RWPE2 (cell line): ENCODE data around the gene FAM20C.

Source experiments
- ATAC-seq: fragments of 200-7000 bp; cut with Tn5 transposase; 3 replicates; pipeline ENCODE4 v1.9.1; 2021; ENCODE audit warnings: low read depth
- DNase-seq: peaks from one replicate; pipeline ENCODE4 v3.0.0-alpha.2; 2020; ENCODE audit warnings: low spot score
- H3K27ac ChIP-seq: fragments of 450-650 bp; 2 replicates; pipeline ENCODE4 v1.5.1; 2017; ENCODE audit warnings: mild to moderate bottlenecking; ENCODE audit not compliant: poor library complexity, severe bottlenecking
- H3K27me3 ChIP-seq: fragments of 250-450 bp; sonication (Bioruptor Pico); 2 replicates; pipeline ENCODE4 v1.5.1; 2021; ENCODE audit warnings: mild to moderate bottlenecking, moderate library complexity; ENCODE audit not compliant: insufficient read depth, poor library complexity, severe bottlenecking
- H3K36me3 ChIP-seq: fragments of 250-450 bp; sonication (Bioruptor Pico); 2 replicates; pipeline ENCODE4 v1.5.1; 2020; ENCODE audit warnings: low read depth, mild to moderate bottlenecking, moderate library complexity
- H3K4me1 ChIP-seq: fragments of 250-450 bp; sonication (Bioruptor Pico); 2 replicates; pipeline ENCODE4 v1.5.1; 2021; ENCODE audit warnings: mild to moderate bottlenecking, moderate library complexity; ENCODE audit not compliant: insufficient read depth, poor library complexity, severe bottlenecking
- H3K4me3 ChIP-seq: fragments of 250-450 bp; sonication (Bioruptor Pico); 2 replicates; pipeline ENCODE4 v1.5.1; 2021; ENCODE audit warnings: mild to moderate bottlenecking, moderate library complexity; ENCODE audit not compliant: severe bottlenecking
- H3K9me3 ChIP-seq: fragments of 250-450 bp; sonication (Bioruptor Pico); 2 replicates; pipeline ENCODE4 v1.5.1; 2021; ENCODE audit warnings: mild to moderate bottlenecking, moderate library complexity; ENCODE audit not compliant: severe bottlenecking
- CTCF ChIP-seq: fragments of 450-650 bp; IDR thresholded peaks from one replicate; pipeline ENCODE4 v1.5.1; 2017; ENCODE audit warnings: mild to moderate bottlenecking, moderate library complexity; ENCODE audit not compliant: poor library complexity, severe bottlenecking

FAM20C gene

GRCh38 chr7:229184-229964 lies 37.0 kb downstream of the FAM20C start:
- peaks cover 18% of the 10 kb centered on the region for H3K4me1 ChIP-seq
- ATAC-seq (no peak), DNase-seq (no peak)
- H3K4me3 ChIP-seq, result no peak overlapping the region
- no peaks in the 10 kb centered on the region for H3K9me3 ChIP-seq
- TF ChIP-seq CTCF, result no peak
- no peak overlapping the region for H3K27ac ChIP-seq
- 0 out of 2 replicates have a peak, but pooled peaks cover 9% of the 10 kb centered on the region for H3K36me3 ChIP-seq
- H3K27me3 ChIP-seq, result no peaks in the 10 kb centered on the region

- TF ChIP-seq CTCF, result no peak
- no peaks in the 10 kb centered on the region for H3K9me3 ChIP-seq
- H3K4me3 ChIP-seq, result no peak overlapping the region
- H3K27me3 ChIP-seq, result no peaks in the 10 kb centered on the region
- no peak overlapping the region for H3K27ac ChIP-seq
- ATAC-seq, result no peak
- H3K4me1 ChIP-seq, result peaks cover 19% of the 10 kb centered on the region
- DNase-seq, result no peak
- 0 out of 2 replicates have a peak, but pooled peaks cover 9% of the 10 kb centered on the region for H3K36me3 ChIP-seq
These were observed 37.9 kb downstream of the FAM20C start for GRCh38 chr7:230274-230673.

- Histone ChIP-seq H3K9me3 (no peaks in the 10 kb centered on the region), H3K36me3 (0 out of 2 replicates have a peak, but pooled peaks cover 9% of the 10 kb centered on the region), H3K4me1 (peaks cover 15% of the 10 kb centered on the region), H3K27me3 (no peaks in the 10 kb centered on the region), H3K27ac (no peak overlapping the region), H3K4me3 (no peak overlapping the region)
- no peak for TF ChIP-seq CTCF
- no peak for ATAC-seq
- no peak for DNase-seq
These were observed 38.9 kb downstream of the FAM20C start for GRCh38 chr7:231030-231857.

GRCh38 chr7:231858-232246 lies 39.5 kb downstream of the FAM20C start:
- no peak overlapping the region for H3K27ac ChIP-seq
- 0 out of 2 replicates have a peak, but pooled peaks cover 7% of the 10 kb centered on the region for H3K36me3 ChIP-seq
- H3K4me3 ChIP-seq, result no peak overlapping the region
- ATAC-seq (no peak), DNase-seq (no peak)
- H3K4me1 ChIP-seq, result peaks cover 9% of the 10 kb centered on the region
- no peak for TF ChIP-seq CTCF
- H3K27me3 ChIP-seq, result no peaks in the 10 kb centered on the region
- no peaks in the 10 kb centered on the region for H3K9me3 ChIP-seq
